Measurements from ENCODE around the gene AOX1.
"Not testable (repeated sequence)": the region's sequence is repeated elsewhere in the genome, so short reads cannot be mapped to it uniquely, and the experiment has no call there.

AOX1 gene

DNA sequence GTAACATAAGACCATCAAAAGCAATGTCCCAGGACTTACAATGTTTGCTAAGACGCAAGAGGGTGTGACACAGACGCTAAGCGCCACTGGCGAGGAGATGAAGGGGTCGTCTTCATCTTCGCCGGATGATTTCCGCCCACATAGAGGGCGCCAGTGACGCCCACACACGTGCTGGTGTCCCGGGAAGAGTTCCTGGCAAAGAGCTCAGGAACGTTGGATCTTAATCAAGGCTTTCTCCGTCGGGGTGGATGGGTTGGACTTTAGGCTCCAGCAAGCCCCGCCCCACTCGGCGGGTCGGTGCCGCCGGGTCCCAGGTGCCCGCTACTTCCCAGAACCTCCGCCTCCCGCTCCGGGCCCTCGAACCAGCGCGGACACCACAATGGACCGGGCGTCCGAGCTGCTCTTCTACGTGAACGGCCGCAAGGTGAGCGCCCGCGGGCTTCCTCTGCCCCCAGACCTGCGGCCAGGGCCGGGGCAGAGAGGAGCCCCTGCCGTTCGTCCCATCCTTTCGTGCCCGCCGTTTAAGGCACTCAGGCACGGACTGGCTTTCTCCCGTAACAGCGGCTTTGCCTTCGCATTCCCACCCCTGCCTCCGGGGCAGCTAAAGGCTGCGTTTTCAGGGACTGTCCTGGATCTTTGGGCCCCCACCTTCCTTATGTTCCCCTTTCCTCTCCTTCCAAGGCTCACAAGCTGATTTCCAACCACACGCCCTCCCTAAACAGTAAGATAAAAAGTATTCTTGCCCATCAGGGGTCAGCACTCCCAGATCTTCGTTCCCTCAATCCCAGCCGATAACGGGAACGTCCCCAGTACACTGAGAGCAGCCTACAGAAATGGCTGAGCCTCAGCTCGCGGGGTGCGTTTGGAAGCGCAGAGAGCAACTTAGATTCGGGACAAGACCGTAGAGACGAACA is at the start of gene AOX1:
Gene AOX1 (plus strand): TSS at position 285 of the 914 bp plus-strand sequence. CDS start 95 bp downstream, at position 380.
- peak; percentile 12 for DNase-seq

DNA sequence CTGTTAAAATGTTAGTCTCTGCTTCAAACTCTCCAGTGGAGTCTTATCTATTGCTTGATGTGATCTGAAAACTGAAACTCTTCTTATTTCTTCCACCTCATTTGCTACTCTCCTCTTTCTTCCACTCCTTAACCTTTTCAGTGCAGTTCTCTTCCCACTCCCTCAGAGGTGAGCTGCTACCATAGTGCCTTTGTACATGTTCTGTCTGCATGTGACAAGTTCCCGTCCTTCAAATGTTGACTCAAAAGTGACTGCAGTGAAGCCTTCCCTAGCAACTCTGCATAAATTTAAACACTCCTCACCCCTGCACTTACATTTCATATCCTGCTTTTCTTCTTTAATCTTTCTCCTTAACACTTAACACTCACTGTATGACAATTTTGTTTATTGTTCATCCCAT is 47.7 kb upstream of the AOX1 start:
- DNase-seq: no peak

DNA sequence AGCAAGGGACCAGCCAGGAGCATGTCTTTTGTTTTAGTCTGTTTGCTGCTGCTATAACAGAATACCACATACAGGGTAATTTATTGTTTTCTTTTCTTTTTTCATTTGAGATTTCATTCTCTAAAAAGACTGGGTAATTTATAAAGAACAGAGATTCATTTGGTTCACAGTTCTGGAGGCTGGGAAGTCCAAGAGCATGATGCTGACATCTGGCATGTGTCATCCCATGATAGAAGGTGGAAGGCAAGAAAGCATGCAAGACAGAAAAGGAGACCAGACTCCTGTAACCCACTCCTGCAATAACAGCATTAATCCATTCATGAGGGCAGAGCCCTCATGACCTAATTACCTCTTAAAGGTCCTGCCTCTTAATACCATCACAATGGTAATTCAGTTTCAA is 45.0 kb upstream of the AOX1 start:
- no peak for DNase-seq

DNA sequence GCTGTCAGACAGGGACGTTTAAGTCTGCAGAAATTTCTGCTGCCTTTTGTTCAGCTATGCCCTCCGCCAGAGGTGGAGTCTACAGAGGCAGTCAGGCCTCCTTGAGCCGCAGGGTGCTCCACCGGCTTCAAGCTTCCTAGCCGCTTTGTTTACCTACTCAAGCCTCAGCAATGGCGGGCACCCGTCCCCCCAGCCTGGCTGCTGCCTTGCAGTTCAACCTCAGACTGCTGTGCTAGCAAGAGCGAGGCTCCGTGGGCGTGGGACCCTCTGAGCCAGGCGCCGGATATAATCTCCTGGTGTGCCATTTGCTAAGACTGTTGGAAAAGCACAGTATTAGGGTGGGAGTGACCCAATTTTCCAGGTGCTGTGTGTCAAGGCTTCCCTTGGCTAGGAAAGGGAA is 19.2 kb upstream of the AOX1 start:
- DNase-seq: not testable (repeated sequence)

DNA sequence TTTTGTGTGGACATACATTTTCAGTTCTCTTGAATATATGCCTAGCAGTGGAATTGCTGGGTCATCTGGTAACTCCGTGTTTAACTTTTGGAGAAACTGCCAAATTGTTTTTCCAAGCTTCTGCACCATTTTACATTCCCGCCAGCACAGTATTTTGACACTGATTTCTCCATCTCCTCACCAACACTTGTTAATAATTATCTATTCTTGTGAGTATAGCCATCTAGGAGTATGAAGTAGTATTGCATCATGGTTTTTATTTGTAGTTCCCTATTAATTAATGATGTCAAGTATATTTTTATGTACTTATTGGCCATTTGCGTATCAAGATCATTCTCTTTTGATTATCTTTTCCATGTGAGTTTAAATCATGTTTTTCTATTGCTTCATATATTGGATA is 17.9 kb upstream of the AOX1 start:
- DNase-seq: no peak

DNA sequence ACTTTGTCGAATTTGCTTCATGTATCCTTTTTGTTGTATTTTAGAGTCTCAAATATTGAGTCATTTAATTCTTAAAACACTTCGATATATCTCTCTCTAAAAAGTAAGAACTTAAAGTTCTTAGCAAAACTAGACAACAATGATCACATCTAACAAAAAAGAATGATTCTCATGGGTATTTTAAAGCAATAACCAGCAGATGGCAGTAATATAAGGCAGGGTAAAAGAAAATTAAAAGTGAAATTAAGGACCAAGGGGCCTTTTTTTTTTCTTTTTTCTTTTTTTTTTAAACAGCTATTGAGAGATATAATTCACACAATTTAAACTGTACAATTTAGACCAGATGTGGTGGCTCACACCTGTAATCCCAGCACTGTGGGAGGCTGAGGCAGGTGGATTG is 9.9 kb upstream of the AOX1 start:
- DNase-seq: no peak

DNA sequence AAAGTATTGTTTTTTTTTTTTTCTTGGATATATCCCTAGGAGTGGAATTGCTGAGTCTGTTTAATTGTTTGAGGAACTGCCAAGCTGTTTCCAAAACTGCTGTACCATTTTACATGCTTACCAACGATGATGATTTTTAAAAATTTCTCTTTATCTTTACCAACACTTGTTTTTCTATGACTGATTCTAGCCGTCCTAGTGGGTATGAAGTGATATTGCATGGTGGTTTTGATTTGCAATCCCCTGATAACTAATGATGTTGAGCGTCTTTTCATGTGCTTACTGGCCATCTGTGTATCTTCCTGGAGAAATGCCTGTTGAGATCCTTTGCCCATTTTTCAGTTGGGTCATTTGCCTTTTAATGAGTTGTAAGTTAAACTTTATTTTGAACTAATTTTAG is 8.8 kb upstream of the AOX1 start:
- no peak for DNase-seq

DNA sequence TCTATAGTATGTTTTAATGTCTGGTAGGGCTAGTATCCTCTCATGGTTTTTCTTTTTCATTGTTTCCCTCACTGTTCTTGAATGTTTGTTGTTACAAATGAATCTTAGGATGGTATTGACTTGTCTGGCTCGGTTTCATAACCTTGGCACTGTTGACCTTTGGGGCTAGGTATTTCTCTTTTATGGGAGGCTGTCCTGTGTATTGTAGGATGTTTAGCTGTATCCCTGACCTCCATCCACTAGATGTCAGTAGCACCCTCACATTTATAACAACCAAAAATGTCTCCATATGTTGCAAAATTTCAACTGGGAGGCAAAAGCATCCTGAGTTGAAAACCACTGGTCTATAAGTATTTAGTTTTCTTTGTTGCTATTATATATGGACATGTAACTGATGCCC is 7.0 kb upstream of the AOX1 start:
- no peak for DNase-seq

DNA sequence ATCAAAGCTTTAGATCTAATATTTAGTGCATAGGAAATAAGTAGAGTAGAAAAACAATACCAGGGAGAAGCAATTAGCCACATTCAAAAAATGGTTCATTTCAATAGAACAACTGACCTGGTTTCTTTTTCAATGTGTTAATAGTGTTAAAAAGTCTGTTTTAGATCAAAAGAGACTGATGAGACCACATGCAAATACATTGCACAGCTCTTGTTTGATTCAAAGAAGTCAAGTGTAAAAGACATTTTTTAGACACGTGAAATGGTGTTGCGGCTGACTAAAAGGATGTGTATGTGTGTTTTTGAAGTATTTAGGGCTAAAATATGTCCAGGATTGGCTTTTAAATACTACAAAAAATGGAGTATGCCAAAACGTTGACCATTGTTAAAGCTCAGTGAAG is 1.2 kb upstream of the AOX1 start:
- DNase-seq: no peak

DNA sequence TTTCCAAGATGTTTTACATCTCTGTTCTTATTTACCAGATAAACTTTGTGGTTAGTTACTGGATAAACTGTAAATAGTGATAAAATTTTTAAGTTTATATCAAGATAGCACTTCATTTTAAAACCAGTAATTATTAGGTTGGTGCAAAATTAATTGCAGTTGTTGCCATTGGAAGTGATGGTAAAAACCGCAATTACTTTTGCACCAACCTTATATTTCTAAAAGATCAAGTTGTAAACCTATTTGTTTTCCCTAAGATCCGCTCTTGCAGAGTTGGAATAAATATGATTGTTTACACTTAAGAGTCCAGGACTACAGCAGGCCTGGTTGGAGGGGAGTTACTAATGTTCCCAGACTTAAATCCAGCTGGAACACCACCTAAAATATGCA is 479 bp upstream of the AOX1 start:
- no peak for DNase-seq

DNA sequence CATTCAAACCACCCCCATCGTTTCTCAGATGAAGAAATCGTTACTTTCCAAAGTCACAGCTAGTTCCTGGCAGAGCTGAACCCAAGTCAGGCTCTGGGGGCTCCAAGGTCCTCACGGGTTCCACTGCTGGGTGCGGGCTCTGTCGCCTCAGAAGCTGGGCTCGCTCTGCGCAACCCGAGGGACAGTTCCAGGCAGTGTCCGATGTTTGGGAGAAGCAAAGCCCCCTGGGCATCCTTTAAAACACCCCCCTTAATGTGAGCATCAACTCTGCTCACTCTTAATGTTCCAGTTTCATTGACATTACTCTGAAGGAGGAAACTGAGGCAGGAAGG is 796 bp downstream of the AOX1 start:
- DNase-seq: no peak

DNA sequence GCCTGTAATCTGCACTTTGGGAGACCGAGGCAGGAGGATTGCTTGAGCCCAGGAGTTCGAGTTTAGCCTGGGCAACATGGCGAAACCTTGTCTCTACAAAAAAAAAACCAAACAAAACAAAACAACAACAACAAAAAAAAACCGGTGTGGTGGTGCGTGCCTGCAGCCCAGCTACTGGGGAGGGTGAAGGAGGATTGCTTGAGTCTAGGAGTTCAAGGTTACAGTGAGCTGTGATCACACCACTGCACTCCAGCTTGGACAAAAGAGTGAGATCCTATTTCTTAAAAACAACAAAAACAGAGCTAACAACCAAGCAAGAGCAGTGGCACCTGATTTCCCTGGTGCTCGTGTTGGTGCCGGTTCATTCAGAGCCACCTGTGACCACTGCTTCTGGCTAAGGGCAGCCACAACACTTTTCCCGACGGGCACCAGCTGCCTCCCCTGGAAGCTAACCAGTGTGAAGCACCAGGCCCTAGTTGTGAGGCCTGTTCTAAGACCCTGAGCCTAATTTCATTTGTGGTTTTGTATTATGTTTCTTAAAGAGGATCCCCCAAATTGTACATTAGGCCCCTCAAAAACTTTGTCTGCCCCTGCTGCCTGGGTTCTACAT is 1.3 kb downstream of the AOX1 start:
- DNase-seq: no peak

DNA sequence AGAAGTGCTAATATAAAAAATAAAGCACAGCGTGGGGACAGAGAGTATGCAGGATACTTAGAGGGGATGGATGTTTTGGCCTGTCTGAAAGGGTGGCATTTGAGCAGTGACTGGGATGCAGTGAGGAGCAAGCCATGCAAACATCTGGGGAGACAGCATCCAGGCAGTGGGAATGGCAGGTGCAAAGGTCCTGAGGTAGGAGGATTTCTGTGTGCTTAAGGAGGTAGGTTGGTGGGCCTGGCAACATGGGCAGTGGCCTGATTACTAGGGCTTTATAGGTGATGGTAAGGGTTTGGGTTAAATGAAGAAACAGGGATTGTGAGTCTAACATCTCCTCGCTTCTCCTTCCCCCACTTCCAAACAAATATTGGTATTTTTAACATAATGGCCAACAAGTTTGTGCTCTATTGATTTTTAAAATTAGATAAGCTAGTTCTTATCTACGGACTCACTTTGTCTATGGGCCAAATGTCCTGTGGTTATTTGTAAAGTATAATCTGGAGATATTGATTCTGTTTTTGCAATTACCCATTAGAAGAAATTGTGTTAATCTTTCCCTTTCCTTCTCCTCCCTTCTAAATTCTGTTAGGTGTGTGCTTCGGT is 2.4 kb downstream of the AOX1 start:
- no peak for DNase-seq

DNA sequence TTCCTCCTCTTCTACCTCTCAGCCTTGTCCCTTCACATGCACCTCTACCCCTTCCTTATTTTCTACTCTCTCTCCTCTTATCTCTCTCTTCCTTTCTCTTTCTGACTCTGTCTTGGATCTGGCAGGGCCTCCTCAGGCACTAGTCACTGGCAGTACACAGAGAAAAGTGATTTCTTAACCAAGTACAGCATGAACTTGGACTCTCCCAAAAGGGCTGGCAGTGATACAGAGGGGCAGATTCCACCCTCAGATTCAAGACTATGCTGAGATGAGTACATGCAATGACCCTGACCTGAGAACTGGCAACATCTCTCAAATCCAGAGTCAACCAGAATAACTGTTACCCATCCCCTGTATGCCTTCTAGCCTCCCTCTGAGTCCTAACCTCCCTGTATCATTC is 4.3 kb downstream of the AOX1 start:
- no peak for DNase-seq

DNA sequence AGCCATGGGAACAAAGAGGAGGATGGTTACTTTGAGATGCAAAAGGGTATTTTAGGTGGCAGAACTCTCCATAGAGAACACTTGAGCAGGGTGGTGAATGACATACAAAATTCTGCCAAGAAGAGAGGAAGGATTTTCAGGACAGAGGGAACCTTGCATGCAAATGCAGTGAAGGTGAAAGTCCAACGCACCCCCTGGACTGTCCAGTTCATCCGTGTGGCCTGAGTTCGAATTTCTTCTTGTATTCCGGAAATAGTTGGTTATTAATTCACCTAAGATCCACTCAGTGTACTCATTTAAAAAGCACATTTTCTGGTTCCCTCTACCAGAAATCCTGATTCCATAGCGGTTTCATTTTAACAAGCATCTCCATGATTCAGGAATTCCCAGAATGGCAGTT is 5.5 kb downstream of the AOX1 start:
- DNase-seq: no peak

DNA sequence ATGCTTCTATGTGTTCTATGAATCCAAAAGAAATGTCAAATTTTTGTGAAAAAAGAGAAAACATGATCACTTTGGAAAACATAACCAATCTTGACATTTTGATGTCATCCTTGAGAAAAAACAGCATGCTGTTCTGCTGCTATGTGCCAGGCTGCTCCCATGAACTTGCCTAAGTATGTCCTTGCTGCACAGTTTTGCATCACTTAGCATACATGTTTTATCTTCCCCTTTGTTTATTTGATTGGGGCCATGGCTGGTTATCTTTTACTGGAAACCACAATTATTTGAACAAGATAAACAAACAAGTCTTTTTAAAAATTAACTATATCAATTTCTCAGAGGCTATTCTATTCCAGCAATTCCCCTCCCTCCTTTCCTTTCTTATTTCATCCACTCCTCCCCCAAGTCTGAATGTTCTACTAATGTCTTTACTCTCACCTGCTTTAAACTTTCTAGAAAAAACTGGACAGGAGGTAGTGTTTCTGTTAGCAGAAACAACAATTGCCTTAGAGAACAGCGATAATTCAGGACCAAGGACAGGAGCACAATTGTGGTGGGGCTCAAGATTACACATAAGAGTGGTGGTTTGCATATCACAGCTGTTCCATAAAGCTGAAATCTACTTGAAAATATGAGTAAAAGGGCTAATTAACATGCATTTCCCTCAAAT is 6.7 kb downstream of the AOX1 start:
- DNase-seq: no peak

DNA sequence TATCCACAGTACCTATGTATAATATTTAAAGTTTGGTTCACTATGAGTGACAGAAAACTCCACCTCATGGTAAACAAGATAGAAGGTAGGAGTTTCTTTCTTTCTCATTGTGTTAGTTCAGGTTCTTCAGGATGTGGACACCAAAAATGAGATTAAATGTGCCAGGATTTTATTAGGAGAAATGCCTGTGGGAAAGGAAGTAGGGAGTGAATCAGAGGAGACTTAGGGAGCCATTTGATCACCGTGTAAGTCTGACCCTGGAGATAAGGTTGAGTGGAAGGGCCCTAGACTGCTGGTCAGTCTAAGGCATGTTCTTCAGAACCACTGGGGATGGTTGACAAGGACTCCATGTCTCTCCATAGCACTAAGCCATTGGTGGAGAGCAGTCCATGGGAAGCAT is 8.1 kb downstream of the AOX1 start:
- no peak for DNase-seq

DNA sequence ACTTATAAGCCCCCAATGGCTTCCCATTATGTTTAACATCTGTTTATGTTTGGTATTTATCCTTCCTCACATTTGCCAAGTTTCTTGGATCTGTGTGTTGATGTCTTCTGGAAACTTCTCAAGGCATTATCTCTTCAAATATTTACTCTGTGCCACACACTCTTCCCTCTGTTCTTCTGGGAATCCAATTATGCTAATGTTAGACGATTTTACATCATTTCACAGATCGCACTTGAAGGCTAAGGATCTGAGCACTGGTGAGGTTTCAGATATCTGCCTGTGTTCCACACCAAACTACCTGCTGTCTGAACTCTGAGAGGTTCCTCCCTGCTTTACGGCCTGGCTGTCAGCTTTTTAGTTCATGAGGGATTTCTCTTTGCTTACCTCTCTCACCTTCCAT is 10.1 kb downstream of the AOX1 start:
- no peak for DNase-seq

DNA sequence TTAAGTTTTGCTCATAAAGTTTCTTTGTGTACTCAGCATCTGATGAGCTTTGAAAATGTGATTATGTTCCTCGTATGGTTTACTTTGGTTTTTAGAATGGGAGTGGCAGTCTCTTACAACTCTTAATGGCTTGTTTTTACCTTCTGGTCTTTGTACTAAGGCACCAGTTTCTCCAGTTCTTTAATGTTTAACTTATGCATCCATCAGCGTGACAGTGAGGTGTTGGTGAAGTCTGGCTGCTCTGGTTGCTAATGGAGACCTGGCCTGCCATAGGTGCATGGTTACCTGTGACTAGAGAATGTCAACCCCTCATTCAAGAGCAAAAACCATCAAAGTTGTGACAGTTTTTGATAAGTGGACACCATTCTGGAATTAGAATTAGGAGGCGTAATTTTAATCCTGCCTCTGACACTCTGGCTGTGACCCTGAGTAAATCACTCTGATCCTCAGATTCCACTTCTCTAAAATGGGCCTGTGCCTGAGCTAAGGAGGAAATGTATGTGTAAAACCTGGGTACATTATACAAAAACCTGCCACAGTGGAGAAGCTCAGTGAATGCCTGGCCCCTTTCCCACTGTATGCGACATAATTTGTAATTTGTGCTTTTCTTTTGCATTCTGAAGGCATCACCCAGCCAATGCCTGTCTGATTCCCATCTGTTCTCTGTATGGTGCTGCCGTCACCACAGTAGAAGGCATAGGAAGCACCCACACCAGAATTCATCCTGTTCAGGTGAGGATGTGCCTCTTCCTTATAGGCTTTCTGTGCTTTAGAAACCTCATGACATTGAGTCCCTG is 11.2 kb downstream of the AOX1 start:
- no peak for DNase-seq

DNA sequence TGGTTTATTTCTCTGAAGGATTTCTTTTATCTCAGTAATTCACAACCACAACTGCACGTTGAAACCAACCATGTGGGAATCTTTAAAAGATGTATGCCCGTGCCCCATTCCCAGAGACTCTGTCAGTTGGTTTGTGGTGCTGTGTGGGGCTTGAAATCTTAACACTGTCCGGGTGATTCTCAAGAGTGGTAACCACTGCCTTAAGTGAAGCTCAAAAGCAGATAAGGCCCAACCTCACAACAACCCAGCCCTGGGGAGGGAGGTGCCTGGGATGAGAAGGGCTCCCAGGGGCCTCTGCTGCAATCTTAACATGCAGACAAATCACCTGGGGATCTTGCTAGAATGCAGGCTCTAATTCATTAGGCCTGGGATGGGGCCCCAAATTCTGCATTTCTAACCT is 13.4 kb downstream of the AOX1 start:
- no peak for DNase-seq

DNA sequence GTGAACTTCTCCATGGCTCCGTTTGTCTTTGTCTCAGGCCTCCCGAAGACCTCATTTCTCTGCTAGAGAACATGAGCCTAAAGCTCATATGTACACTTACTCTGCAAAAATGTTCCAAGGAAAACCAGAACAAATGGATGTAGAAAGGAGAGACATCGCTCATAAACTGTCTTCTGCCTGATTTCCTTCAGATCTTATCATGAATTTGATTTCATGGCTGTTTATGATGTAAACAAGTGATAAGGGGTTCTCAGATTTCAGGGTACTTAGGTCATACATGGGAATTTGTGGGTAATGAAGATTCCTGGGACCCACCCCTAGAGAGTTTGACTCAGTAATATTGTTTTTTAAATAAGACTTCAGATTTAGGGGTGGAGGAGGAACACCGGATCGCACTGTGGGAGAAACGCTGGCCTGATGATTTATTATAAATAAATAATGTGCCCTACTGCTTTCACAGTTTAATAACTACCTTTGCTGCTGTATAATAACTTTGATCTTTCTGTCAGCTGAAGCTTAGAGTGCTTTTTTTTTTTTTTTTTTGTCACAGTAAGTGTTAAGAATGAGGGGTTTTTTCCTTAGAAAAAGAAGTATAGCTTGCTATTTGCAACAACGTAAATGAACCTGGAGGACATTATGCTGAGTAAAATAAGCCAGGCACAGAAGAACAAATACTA is 14.9 kb downstream of the AOX1 start:
- DNase-seq: no peak

DNA sequence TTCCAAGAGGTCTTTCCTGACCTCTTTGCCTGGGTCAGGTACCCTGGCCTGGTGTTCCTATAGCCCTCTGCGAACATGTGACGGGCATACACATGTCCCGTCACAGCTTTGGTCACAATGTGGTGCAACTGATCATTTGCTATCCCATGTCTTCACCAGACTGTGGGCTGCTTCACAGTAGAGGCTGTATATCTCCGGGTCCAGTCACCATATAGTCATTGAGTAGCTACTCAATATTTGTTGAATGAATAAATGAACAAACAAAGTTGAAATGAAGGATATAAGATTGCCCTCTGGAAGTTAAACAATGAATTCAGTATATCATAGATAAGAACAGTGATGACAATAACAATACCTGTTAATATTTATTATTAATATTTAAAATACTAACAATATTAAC is 16.8 kb downstream of the AOX1 start:
- no peak for DNase-seq
